8988T (cell line): ENCODE measurements around the gene AGAP3.

ENCODE experiments used
- DNase-seq: peaks from one replicate; pipeline ENCODE4 v3.0.0; 2011

AGAP3 gene

GRCh38 chr7:151088019-151088855, 2.0 kb downstream of the AGAP3 start:
- no peak for DNase-seq

- no peak for DNase-seq
Observed at GRCh38 chr7:151088856-151089699, 2.8 kb downstream of the AGAP3 start.

- DNase-seq, result no peak
Observed at GRCh38 chr7:151089893-151090730, 3.8 kb downstream of the AGAP3 start.

GRCh38 chr7:151091003-151091402, 4.7 kb downstream of the AGAP3 start:
- no peak for DNase-seq

- no peak for DNase-seq
Observed at GRCh38 chr7:151091431-151091830, 5.2 kb downstream of the AGAP3 start.

- DNase-seq, result no peak
Observed at GRCh38 chr7:151091988-151092387, 5.7 kb downstream of the AGAP3 start.

- no peak for DNase-seq
Observed at GRCh38 chr7:151093748-151094147, 7.5 kb downstream of the AGAP3 start.

GRCh38 chr7:151094675-151095074, 8.4 kb downstream of the AGAP3 start:
- no peak for DNase-seq

GRCh38 chr7:151095123-151095797, 9.0 kb downstream of the AGAP3 start:
- DNase-seq, result no peak

GRCh38 chr7:151095828-151096475, 9.7 kb downstream of the AGAP3 start:
- no peak for DNase-seq

GRCh38 chr7:151099486-151100211, 13.4 kb downstream of the AGAP3 start:
- no peak for DNase-seq

GRCh38 chr7:151100921-151101320, 14.6 kb downstream of the AGAP3 start:
- no peak for DNase-seq

GRCh38 chr7:151101621-151102396, 15.5 kb downstream of the AGAP3 start:
- no peak for DNase-seq

GRCh38 chr7:151102991-151103390, 16.7 kb downstream of the AGAP3 start:
- DNase-seq, result no peak

- no peak for DNase-seq
Observed at GRCh38 chr7:151103973-151104372, 17.7 kb downstream of the AGAP3 start.

GRCh38 chr7:151104411-151105235, 18.3 kb downstream of the AGAP3 start:
- DNase-seq, result no peak

GRCh38 chr7:151107882-151108281, 21.6 kb downstream of the AGAP3 start:
- DNase-seq, result no peak

- DNase-seq, result no peak
Observed at GRCh38 chr7:151109094-151110048, 23.1 kb downstream of the AGAP3 start.
